GM12878 (cell line): ENCODE results near the gene PAX5. TPM values are rescaled to one million over a fixed set of nuclear protein-coding genes. Genes with fewer than 3 reads are reported as not detected.

Experiments
- ATAC-seq: fragments of 200-7000 bp; cut with Tn5 transposase; 3 replicates; pipeline ENCODE4 v1.9.1; 2020; ENCODE audit warnings: mild to moderate bottlenecking, moderate library complexity
- BruUV-seq: library from RNA; stranded (reverse); fragments of 400-500 nt; replicated peaks from 2 replicates; lab custom pipeline; 2021; lab: Mats Ljungman, UMichigan
- CTCF ChIA-PET: fragments of 300-600 bp; sonication (Branson Sonifier 250); formaldehyde crosslinking; extraction: SDS; loops from one replicate; lab custom pipeline; 2021; ENCODE audit warnings: inconsistent platforms; lab: Yijun Ruan, JAX
- POLR2A ChIA-PET: fragments of 350-600 bp; formaldehyde crosslinking; extraction: SDS; loops from one replicate; lab custom pipeline; 2021; ENCODE audit warnings: inconsistent platforms; lab: Charles Lee
- RAD21 ChIA-PET: fragments of 300-600 bp; sonication (Branson Sonifier 250); formaldehyde crosslinking; loops from one replicate; lab custom pipeline; 2023; ENCODE audit warnings: antibody characterized with exemption; ENCODE audit not compliant: unreplicated experiment; lab: Charles Lee
- SMC1A ChIA-PET: fragments of 300-600 bp; sonication (Branson Sonifier 250); formaldehyde crosslinking; loops from one replicate; lab custom pipeline; 2023; ENCODE audit not compliant: unreplicated experiment, uncharacterized antibody; lab: Charles Lee
- DNase-seq: peaks from one replicate; pipeline ENCODE4 v3.0.0-alpha.2; 2011; ENCODE audit warnings: low read depth, low spot score
- FAIRE-seq: peaks from 3 replicates; lab custom pipeline; 2011; peaks lifted over from hg19 to GRCh38; lab: Jason Lieb, UNC
- H2AFZ ChIP-seq: 2 replicates; pipeline ENCODE4 v1.6.0; 2011; ENCODE audit warnings: low read depth, low read length, control low read depth; ENCODE audit not compliant: control insufficient read depth
- H3K27ac ChIP-seq: 2 replicates; pipeline ENCODE4 v1.5.1; 2011; ENCODE audit warnings: control low read depth; ENCODE audit not compliant: control insufficient read depth, insufficient read depth
- H3K27me3 ChIP-seq, 2 experiments: replicated peaks in 1 of 2; 2 replicates each; pipeline versions ENCODE4 v1.6.0 to v1.6.1; 2011; ENCODE audit warnings: low read length in 1 of 2; ENCODE audit not compliant: control insufficient read depth in 2 of 2, insufficient read depth in 2 of 2
- H3K36me3 ChIP-seq, 2 experiments: 2 replicates each; pipeline ENCODE4 v1.5.1; 2011; ENCODE audit warnings: low read length in 1 of 2; ENCODE audit not compliant: control insufficient read depth in 2 of 2, insufficient read depth in 2 of 2
- H3K4me1 ChIP-seq: 2 replicates; pipeline ENCODE4 v1.6.1; 2011; ENCODE audit warnings: mild to moderate bottlenecking, low read length, moderate library complexity, mixed read lengths; ENCODE audit not compliant: control insufficient read depth, insufficient read depth
- H3K4me2 ChIP-seq: 2 replicates; pipeline ENCODE4 v1.6.0; 2011; ENCODE audit warnings: control low read depth; ENCODE audit not compliant: control insufficient read depth, insufficient read depth
- H3K4me3 ChIP-seq: fragments of 200-600 bp; sonication (generic); 2 replicates; pipeline ENCODE4 v1.5.1; 2016
- H3K79me2 ChIP-seq: 2 replicates; pipeline ENCODE4 v1.6.0; 2011; ENCODE audit warnings: low read length; ENCODE audit not compliant: control insufficient read depth, insufficient read depth
- H3K9ac ChIP-seq: 2 replicates; pipeline ENCODE4 v1.8.0; 2011; ENCODE audit warnings: low read length, control low read depth, mixed read lengths; ENCODE audit not compliant: control insufficient read depth, insufficient read depth
- H3K9me3 ChIP-seq: replicated peaks from 3 replicates; pipeline ENCODE4 v1.5.1; 2011; ENCODE audit warnings: mild to moderate bottlenecking, low read length; ENCODE audit not compliant: control insufficient read depth, insufficient read depth
- H4K20me1 ChIP-seq: 2 replicates; pipeline ENCODE4 v1.6.0; 2011; ENCODE audit not compliant: control insufficient read depth, insufficient read depth
- BCL3 ChIP-seq: IDR thresholded peaks from 2 replicates; pipeline ENCODE4 v1.6.1; 2011; ENCODE audit warnings: borderline replicate concordance, low read depth, mild to moderate bottlenecking, moderate library complexity, low read length; ENCODE audit not compliant: insufficient read depth, poor library complexity, severe bottlenecking
- TAF1 ChIP-seq: IDR thresholded peaks from 2 replicates; pipeline ENCODE4 v1.6.1; 2011; ENCODE audit warnings: mild to moderate bottlenecking, low read depth, low read length, borderline replicate concordance
- WGBS: methylation state at CpG from one replicate; pipeline ENCODE4 v1.1.6; 2016; ENCODE audit warnings: low lambda C conversion rate; ENCODE audit not compliant: insufficient replicate concordance, insufficient coverage; ENCODE audit errors: missing lambda C conversion rate; 5-methylcytosine and 5-hydroxymethylcytosine counted together
- in situ Hi-C: fragments of 300-500 bp; cut with MboI; formaldehyde crosslinking; loops from 9 replicates; pipeline ENCODE4 v1.14.3; 2018; ENCODE audit warnings: mixed read lengths
- intact Hi-C: fragments of 100-400 bp; cut with micrococcal nuclease; formaldehyde crosslinking; loops from one replicate; pipeline ENCODE4 v1.14.2; 2022; ENCODE audit not compliant: unreplicated experiment
- polyA plus RNA-seq, 11 experiments: library from polyadenylated mRNA; depleted of rRNA in 4 of 11; unstranded in 6 of 11; stranded (reverse) in 5 of 11; fragments of >200 nt; fragmentation: Nextera tagmentation in 4 of 11; fragmentation: Illumina TruSeq in 1 of 11; extraction: Ambion mirVana in 4 of 11; extraction: Trizol in 1 of 11; gene quantifications; 1 replicate in 1 of 11; 2 replicates in 10 of 11; pipeline versions ENCODE4 v1.2.1 to v1.2.3, GENCODE V29; 2011 to 2016; ENCODE audit warnings: inconsistent platforms in 2 of 11, missing spikeins in 2 of 11, low read depth in 1 of 11
- total RNA-seq, 4 experiments: library from RNA; depleted of rRNA in 3 of 4; stranded (reverse); fragments of >200 nt in 3 of 4; fragmentation: Illumina TruSeq in 1 of 4; extraction: Trizol in 1 of 4; gene quantifications; 2 replicates each; pipeline versions ENCODE4 v1.2.1 to v1.2.3, GENCODE V29; 2013 to 2021
- TF ChIP-seq, protein P1 (sequence below): IDR thresholded peaks from 2 replicates; pipeline ENCODE4 v1.6.1; 2012; ENCODE audit warnings: improper control_type of control experiment, low read depth, low read length; ENCODE audit not compliant: insufficient replicate concordance
- TF ChIP-seq, protein P2 (sequence below): IDR thresholded peaks from 2 replicates; pipeline ENCODE4 v1.6.1; 2011; ENCODE audit warnings: mild to moderate bottlenecking, low read depth, low read length, moderate library complexity; ENCODE audit not compliant: insufficient replicate concordance

PAX5 gene
- total and polyA plus RNA-seq, 10 of the 15 experiments (the other 5 are each of a cell fraction or from before 2014, with no cell fraction given), result 2.2 to 123 (median 31.9) TPM

DNA sequence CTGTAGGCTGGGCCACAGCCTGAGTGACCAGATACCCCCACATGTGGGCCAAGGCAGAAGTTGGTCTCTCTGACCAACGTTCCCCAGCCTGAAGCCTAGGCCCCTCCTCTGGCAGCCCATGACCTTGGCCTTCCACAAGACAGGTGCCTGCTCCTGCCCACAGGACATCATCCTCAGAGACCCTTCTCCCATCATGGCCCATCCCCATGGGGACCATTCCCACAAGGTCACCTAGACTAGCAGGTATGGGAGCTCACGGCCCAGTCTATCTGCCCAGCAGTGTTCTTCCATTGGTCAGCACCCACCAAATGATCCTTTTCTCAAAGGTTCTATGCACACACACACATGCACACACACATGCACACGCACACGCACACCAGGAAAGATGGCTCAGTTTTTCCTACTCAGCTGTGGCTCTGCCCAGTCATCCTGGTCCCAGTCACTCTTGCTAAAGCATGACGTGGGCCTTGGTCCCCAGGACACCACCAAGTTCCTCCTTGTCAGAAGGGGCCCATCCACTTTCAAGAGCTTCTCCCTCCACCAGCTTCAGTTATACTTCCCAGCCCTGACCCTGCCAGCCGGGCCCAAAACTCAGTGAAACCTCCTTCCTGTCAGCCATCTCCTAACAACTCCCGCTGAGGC lies 65.4 kb downstream of the PAX5 start:
- Histone ChIP-seq H3K4me1 (no peaks in the 10 kb centered on the region), H3K4me2 (no peak overlapping the region), H3K27ac (no peak overlapping the region), H2AFZ (no peak overlapping the region), H4K20me1 (no peaks in the 10 kb centered on the region), H3K36me3 (peaks cover 27 to 37% of the 10 kb centered on the region in 2 experiments), H3K79me2 (peaks cover 20% of the 10 kb centered on the region), H3K4me3 (no peak overlapping the region), H3K9me3 (no peaks in the 10 kb centered on the region), H3K27me3 (no peaks in the 10 kb centered on the region), H3K9ac (no peak overlapping the region)
- ChIA-PET RAD21 (interaction anchor here (0.7 kb wide), 1 partner anchor 113 kb away, joined by 3 read pairs; no protein-coding TSS in a partner anchor), SMC1A (no interaction called here), CTCF (interaction anchor here (1.3 to 1.4 kb wide), 3 partner anchors 8 to 23 kb away, joined by 3 to 4 read pairs (median 4); no protein-coding TSS in a partner anchor), POLR2A (no interaction called here)
- intact Hi-C loops, result no loop called here
- no TSS peak for BruUV-seq
- whole genome bisulfite sequencing, result 60% methylated on average over 7 of the region's 7 CpGs
- in situ Hi-C loops, result no loop called here
- peak; percentile 65 for TF ChIP-seq BCL3
- TF ChIP-seq, protein P1, sequence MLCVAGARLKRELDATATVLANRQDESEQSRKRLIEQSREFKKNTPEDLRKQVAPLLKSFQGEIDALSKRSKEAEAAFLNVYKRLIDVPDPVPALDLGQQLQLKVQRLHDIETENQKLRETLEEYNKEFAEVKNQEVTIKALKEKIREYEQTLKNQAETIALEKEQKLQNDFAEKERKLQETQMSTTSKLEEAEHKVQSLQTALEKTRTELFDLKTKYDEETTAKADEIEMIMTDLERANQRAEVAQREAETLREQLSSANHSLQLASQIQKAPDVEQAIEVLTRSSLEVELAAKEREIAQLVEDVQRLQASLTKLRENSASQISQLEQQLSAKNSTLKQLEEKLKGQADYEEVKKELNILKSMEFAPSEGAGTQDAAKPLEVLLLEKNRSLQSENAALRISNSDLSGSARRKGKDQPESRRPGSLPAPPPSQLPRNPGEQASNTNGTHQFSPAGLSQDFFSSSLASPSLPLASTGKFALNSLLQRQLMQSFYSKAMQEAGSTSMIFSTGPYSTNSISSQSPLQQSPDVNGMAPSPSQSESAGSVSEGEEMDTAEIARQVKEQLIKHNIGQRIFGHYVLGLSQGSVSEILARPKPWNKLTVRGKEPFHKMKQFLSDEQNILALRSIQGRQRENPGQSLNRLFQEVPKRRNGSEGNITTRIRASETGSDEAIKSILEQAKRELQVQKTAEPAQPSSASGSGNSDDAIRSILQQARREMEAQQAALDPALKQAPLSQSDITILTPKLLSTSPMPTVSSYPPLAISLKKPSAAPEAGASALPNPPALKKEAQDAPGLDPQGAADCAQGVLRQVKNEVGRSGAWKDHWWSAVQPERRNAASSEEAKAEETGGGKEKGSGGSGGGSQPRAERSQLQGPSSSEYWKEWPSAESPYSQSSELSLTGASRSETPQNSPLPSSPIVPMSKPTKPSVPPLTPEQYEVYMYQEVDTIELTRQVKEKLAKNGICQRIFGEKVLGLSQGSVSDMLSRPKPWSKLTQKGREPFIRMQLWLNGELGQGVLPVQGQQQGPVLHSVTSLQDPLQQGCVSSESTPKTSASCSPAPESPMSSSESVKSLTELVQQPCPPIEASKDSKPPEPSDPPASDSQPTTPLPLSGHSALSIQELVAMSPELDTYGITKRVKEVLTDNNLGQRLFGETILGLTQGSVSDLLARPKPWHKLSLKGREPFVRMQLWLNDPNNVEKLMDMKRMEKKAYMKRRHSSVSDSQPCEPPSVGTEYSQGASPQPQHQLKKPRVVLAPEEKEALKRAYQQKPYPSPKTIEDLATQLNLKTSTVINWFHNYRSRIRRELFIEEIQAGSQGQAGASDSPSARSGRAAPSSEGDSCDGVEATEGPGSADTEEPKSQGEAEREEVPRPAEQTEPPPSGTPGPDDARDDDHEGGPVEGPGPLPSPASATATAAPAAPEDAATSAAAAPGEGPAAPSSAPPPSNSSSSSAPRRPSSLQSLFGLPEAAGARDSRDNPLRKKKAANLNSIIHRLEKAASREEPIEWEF, result no peak
- TF ChIP-seq, protein P2, sequence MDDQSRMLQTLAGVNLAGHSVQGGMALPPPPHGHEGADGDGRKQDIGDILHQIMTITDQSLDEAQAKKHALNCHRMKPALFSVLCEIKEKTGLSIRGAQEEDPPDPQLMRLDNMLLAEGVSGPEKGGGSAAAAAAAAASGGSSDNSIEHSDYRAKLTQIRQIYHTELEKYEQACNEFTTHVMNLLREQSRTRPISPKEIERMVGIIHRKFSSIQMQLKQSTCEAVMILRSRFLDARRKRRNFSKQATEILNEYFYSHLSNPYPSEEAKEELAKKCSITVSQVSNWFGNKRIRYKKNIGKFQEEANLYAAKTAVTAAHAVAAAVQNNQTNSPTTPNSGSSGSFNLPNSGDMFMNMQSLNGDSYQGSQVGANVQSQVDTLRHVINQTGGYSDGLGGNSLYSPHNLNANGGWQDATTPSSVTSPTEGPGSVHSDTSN, result peak; percentile 37
- TF ChIP-seq TAF1, result no peak
- DNase-seq (no peak), ATAC-seq (no peak), FAIRE-seq (no peak)
